H1 (cell line): ENCODE data around the gene PLEKHG5. TPM values are rescaled to one million over a fixed set of nuclear protein-coding genes. Genes with fewer than 3 reads are reported as not detected.

ENCODE experiments used
- GABPA ChIP-seq: IDR thresholded peaks from 2 replicates; pipeline ENCODE4 v1.6.1; 2011; ENCODE audit warnings: mild to moderate bottlenecking, low read length, moderate library complexity, borderline replicate concordance; ENCODE audit not compliant: insufficient read depth
- MAFK ChIP-seq: IDR thresholded peaks from 2 replicates; pipeline ENCODE4 v1.6.1; 2012; ENCODE audit warnings: low read depth, mild to moderate bottlenecking, improper control_type of control experiment, low read length
- YY1 ChIP-seq: IDR thresholded peaks from 2 replicates; pipeline ENCODE4 v1.6.1; 2011; ENCODE audit warnings: low read depth, mild to moderate bottlenecking, low read length
- polyA plus RNA-seq, 7 experiments: library from polyadenylated mRNA; depleted of rRNA in 3 of 7; stranded (reverse) in 5 of 7; unstranded in 2 of 7; fragments of >200 nt in 5 of 7; fragments of 200-250 nt in 2 of 7; gene quantifications; 1 replicate in 5 of 7; 2 replicates in 1 of 7; 4 replicates in 1 of 7; pipeline versions ENCODE4 v1.2.1 to v1.2.3, GENCODE V29; 2011 to 2013; ENCODE audit warnings: missing spikeins in 2 of 7, mixed read lengths in 2 of 7
- total RNA-seq: library from RNA; stranded (reverse); fragmentation: NEBNext Ultra II Directional; extraction: Animal tissue kit (Norgen Biotek cat#: 25700); gene quantifications from 2 replicates; pipeline ENCODE4 v1.2.1, GENCODE V29; 2021
- TF ChIP-seq, protein P1 (sequence below): fragments of 300-600 bp; sonication (generic); IDR thresholded peaks from 2 replicates; pipeline ENCODE4 v1.7.1; 2012; ENCODE audit warnings: low read length, moderate library complexity, mild to moderate bottlenecking, inconsistent platforms; ENCODE audit not compliant: insufficient replicate concordance

Gene PLEKHG5
- total and polyA plus RNA-seq, 2 of the 8 experiments (the other 6 are each of a cell fraction or from before 2014, with no cell fraction given), result 10.4 to 13.8 TPM

DNA sequence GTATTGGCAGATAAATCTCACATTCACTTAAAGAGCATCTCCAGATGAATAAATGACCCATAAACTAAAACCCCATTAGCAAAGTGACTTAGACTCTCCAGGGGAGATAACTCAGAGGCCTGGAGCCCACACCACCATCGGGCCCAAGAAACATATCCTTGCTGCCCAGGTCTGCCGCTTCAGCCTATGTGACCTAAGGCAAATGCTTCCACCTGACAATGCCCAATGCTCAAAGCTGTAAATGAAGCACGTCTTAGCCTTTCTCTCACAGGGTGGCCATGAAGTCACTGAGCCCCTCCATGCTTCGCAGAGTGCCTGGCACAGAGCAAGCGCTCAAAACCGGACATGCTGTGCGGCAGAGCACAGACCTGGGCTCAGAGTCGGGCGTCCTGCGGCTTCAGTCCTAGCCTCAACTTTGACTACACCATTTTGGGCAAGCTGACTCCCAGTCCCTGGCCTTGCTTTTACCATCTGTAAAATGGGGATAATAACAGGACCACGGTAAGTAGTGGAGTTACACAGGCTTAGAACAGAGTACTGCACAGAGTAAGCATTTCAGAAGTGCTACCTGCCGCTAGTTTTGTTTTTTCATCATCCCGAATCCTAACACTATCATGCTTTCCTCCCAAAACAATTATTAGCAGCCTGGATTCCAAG is 39.2 kb upstream of the PLEKHG5 start (continued):
- TF ChIP-seq MAFK, result no peak
- no peak for TF ChIP-seq YY1
- no peak for TF ChIP-seq GABPA
- TF ChIP-seq, protein P1, sequence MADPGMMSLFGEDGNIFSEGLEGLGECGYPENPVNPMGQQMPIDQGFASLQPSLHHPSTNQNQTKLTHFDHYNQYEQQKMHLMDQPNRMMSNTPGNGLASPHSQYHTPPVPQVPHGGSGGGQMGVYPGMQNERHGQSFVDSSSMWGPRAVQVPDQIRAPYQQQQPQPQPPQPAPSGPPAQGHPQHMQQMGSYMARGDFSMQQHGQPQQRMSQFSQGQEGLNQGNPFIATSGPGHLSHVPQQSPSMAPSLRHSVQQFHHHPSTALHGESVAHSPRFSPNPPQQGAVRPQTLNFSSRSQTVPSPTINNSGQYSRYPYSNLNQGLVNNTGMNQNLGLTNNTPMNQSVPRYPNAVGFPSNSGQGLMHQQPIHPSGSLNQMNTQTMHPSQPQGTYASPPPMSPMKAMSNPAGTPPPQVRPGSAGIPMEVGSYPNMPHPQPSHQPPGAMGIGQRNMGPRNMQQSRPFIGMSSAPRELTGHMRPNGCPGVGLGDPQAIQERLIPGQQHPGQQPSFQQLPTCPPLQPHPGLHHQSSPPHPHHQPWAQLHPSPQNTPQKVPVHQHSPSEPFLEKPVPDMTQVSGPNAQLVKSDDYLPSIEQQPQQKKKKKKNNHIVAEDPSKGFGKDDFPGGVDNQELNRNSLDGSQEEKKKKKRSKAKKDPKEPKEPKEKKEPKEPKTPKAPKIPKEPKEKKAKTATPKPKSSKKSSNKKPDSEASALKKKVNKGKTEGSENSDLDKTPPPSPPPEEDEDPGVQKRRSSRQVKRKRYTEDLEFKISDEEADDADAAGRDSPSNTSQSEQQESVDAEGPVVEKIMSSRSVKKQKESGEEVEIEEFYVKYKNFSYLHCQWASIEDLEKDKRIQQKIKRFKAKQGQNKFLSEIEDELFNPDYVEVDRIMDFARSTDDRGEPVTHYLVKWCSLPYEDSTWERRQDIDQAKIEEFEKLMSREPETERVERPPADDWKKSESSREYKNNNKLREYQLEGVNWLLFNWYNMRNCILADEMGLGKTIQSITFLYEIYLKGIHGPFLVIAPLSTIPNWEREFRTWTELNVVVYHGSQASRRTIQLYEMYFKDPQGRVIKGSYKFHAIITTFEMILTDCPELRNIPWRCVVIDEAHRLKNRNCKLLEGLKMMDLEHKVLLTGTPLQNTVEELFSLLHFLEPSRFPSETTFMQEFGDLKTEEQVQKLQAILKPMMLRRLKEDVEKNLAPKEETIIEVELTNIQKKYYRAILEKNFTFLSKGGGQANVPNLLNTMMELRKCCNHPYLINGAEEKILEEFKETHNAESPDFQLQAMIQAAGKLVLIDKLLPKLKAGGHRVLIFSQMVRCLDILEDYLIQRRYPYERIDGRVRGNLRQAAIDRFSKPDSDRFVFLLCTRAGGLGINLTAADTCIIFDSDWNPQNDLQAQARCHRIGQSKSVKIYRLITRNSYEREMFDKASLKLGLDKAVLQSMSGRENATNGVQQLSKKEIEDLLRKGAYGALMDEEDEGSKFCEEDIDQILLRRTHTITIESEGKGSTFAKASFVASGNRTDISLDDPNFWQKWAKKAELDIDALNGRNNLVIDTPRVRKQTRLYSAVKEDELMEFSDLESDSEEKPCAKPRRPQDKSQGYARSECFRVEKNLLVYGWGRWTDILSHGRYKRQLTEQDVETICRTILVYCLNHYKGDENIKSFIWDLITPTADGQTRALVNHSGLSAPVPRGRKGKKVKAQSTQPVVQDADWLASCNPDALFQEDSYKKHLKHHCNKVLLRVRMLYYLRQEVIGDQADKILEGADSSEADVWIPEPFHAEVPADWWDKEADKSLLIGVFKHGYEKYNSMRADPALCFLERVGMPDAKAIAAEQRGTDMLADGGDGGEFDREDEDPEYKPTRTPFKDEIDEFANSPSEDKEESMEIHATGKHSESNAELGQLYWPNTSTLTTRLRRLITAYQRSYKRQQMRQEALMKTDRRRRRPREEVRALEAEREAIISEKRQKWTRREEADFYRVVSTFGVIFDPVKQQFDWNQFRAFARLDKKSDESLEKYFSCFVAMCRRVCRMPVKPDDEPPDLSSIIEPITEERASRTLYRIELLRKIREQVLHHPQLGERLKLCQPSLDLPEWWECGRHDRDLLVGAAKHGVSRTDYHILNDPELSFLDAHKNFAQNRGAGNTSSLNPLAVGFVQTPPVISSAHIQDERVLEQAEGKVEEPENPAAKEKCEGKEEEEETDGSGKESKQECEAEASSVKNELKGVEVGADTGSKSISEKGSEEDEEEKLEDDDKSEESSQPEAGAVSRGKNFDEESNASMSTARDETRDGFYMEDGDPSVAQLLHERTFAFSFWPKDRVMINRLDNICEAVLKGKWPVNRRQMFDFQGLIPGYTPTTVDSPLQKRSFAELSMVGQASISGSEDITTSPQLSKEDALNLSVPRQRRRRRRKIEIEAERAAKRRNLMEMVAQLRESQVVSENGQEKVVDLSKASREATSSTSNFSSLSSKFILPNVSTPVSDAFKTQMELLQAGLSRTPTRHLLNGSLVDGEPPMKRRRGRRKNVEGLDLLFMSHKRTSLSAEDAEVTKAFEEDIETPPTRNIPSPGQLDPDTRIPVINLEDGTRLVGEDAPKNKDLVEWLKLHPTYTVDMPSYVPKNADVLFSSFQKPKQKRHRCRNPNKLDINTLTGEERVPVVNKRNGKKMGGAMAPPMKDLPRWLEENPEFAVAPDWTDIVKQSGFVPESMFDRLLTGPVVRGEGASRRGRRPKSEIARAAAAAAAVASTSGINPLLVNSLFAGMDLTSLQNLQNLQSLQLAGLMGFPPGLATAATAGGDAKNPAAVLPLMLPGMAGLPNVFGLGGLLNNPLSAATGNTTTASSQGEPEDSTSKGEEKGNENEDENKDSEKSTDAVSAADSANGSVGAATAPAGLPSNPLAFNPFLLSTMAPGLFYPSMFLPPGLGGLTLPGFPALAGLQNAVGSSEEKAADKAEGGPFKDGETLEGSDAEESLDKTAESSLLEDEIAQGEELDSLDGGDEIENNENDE, result no peak
